ENCODE results near the gene ERG. TPM values are rescaled to one million over a fixed set of nuclear protein-coding genes. Genes with fewer than 3 reads are reported as not detected.

ERG gene
- total RNA-seq, 2 experiments from 2014 or later, result not detected

DNA sequence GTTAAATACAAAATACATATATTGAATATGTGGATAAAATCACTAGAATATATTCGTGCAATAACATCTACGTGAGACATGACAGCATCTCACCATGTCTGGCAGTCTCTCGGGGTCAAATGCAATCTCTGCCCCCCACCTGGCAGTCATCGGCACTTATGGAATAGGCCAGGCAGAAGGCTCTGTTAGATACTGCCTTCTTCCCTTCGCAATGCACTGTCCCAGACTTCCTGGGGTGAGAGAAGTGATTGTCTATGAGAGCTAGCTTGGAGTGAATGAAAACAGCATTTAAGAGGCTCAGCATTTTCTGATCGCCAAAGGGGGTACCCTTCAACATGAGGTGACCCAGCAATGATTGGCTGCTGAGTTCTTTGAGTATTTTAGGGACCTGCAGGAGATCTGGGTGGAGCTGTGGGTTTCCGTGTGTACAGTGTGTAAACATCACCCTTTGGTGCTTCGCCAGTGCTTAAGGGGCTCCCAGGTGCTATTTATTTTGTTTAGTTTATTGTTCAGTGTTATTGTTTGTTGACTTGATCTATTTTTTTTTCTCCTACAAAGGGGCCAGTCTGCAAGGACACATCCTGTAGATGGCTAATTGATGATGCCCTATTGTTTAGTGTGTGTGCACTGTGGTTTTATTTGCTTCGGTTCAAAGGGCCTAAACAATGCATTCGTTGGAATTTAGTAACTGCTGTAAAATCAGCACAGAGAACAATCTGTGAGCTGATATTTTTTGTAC, 10.2 kb downstream of the ERG start:
- H3K4me3 ChIP-seq (ENCODE audit: low read length), result no peak overlapping the region
- no peaks in the 10 kb centered on the region for H3K36me3 Mint-ChIP-seq (ENCODE audit: low read depth)
- no peak overlapping the region for H3K27ac ChIP-seq (ENCODE audit: low read depth in 1 of 2, low read length in 2 of 2)
- no peaks in the 10 kb centered on the region for H3K4me1 Mint-ChIP-seq (ENCODE audit: low read depth)
- H3K4me3 Mint-ChIP-seq, result no peak overlapping the region
- ChIA-PET POLR2A (no interaction called here), CTCF (no interaction called here)
- H3K9me3 Mint-ChIP-seq, result no peaks in the 10 kb centered on the region
- H3K27ac Mint-ChIP-seq, result no peak overlapping the region
- peaks cover 44% of the 10 kb centered on the region for H3K27me3 Mint-ChIP-seq
- TF ChIP-seq, protein P1, sequence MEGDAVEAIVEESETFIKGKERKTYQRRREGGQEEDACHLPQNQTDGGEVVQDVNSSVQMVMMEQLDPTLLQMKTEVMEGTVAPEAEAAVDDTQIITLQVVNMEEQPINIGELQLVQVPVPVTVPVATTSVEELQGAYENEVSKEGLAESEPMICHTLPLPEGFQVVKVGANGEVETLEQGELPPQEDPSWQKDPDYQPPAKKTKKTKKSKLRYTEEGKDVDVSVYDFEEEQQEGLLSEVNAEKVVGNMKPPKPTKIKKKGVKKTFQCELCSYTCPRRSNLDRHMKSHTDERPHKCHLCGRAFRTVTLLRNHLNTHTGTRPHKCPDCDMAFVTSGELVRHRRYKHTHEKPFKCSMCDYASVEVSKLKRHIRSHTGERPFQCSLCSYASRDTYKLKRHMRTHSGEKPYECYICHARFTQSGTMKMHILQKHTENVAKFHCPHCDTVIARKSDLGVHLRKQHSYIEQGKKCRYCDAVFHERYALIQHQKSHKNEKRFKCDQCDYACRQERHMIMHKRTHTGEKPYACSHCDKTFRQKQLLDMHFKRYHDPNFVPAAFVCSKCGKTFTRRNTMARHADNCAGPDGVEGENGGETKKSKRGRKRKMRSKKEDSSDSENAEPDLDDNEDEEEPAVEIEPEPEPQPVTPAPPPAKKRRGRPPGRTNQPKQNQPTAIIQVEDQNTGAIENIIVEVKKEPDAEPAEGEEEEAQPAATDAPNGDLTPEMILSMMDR (IDR thresholded peaks at IDR 0.05), result no peak
- H3K9me3 ChIP-seq (ENCODE audit: control insufficient read depth in 1 of 2, insufficient read depth in 1 of 2, low read length in 2 of 2), result no peaks in the 10 kb centered on the region
- no peaks in the 10 kb centered on the region for H3K27me3 ChIP-seq (ENCODE audit: control insufficient read depth in 1 of 2, insufficient read depth in 2 of 2, low read length in 2 of 2)
- no peak for DNase-seq
- no peaks in the 10 kb centered on the region for H3K36me3 ChIP-seq (ENCODE audit: insufficient read depth, low read length)
- intact Hi-C loops (cut with DNase I, micrococcal nuclease), result no loop called here
- no peaks in the 10 kb centered on the region for H3K4me1 ChIP-seq (ENCODE audit: insufficient read depth, low read length)
- ATAC-seq (ENCODE audit: poor library complexity), result no peak

DNA sequence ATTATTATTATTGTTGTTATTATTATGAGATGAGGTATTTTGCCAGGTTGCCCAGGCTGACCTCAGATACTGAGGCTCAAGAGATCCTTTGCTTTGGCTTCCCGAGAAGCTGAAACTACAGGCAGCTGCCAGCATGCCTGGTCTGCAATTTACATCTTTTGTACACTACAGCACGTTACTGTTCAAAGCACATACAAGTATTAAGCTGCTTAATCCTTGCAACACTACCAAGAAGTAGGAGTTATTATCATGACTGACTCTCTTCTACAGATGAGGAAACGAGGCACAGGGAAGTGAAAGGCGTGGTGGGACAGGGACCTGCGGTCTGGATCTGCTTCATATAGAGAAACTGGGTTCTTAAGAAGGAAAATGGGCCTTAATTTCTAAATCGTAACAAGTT, 11.6 kb downstream of the ERG start:
- H3K27ac Mint-ChIP-seq, result no peak overlapping the region
- H3K9me3 Mint-ChIP-seq, result no peaks in the 10 kb centered on the region
- no peak overlapping the region for H3K4me3 Mint-ChIP-seq
- ChIA-PET POLR2A (no interaction called here), CTCF (no interaction called here)
- H3K4me1 Mint-ChIP-seq (ENCODE audit: low read depth), result no peaks in the 10 kb centered on the region
- intact Hi-C loops (cut with DNase I, micrococcal nuclease), result no loop called here
- H3K36me3 ChIP-seq (ENCODE audit: insufficient read depth, low read length), result no peaks in the 10 kb centered on the region
- no peaks in the 10 kb centered on the region for H3K9me3 ChIP-seq (ENCODE audit: control insufficient read depth in 1 of 2, insufficient read depth in 1 of 2, low read length in 2 of 2)
- TF ChIP-seq, protein P1 (IDR thresholded peaks at IDR 0.05), result no peak
- peaks cover 46% of the 10 kb centered on the region for H3K27me3 Mint-ChIP-seq
- DNase-seq (peak in 2 of 14 experiments; percentile 18 to 38), ATAC-seq (ENCODE audit: poor library complexity) (no peak)
- no peak overlapping the region for H3K27ac ChIP-seq (ENCODE audit: low read depth in 1 of 2, low read length in 2 of 2)
- no peaks in the 10 kb centered on the region for H3K36me3 Mint-ChIP-seq (ENCODE audit: low read depth)
- peaks cover 0 to 3% of the 10 kb centered on the region in 2 experiments for H3K27me3 ChIP-seq (ENCODE audit: control insufficient read depth in 1 of 2, insufficient read depth in 2 of 2, low read length in 2 of 2)
- no peak overlapping the region for H3K4me3 ChIP-seq (ENCODE audit: low read length)
- no peaks in the 10 kb centered on the region for H3K4me1 ChIP-seq (ENCODE audit: insufficient read depth, low read length)

DNA sequence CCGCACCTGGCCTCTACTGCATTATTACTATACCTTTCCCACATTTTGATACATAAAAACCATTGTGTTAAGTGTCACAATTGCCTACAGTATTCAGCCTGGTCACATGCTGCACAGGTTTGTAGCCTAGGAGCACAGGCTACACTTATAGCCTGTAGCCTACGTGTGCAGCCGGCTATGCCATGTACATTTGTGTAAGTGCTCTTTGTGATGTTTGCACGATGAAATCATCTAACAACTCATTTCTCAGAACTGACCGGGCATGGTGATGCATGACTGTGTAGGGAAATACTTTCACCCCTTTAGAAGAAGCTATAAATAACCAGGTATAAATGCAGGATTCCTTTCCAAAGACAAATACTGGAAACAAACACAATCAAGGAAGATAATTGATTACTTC, 12.1 kb downstream of the ERG start:
- CTCF ChIA-PET, result interaction anchor here (0.6 kb wide), 1 partner anchor 1412 kb away, joined by 3 read pairs; no protein-coding TSS in a partner anchor
- Mint-ChIP-seq H3K27ac (no peak overlapping the region), H3K36me3 (ENCODE audit: low read depth) (no peaks in the 10 kb centered on the region), H3K4me1 (ENCODE audit: low read depth) (no peaks in the 10 kb centered on the region), H3K27me3 (peaks cover 42% of the 10 kb centered on the region), H3K4me3 (no peak overlapping the region), H3K9me3 (no peaks in the 10 kb centered on the region)
- TF ChIP-seq, protein P1 (IDR thresholded peaks at IDR 0.05), result no peak
- Histone ChIP-seq H3K4me3 (ENCODE audit: low read length) (no peak overlapping the region), H3K9me3 (ENCODE audit: control insufficient read depth in 1 of 2, insufficient read depth in 1 of 2, low read length in 2 of 2) (no peaks in the 10 kb centered on the region), H3K27me3 (ENCODE audit: control insufficient read depth in 1 of 2, insufficient read depth in 2 of 2, low read length in 2 of 2) (peaks cover 0 to 3% of the 10 kb centered on the region in 2 experiments), H3K4me1 (ENCODE audit: insufficient read depth, low read length) (no peaks in the 10 kb centered on the region), H3K36me3 (ENCODE audit: insufficient read depth, low read length) (no peaks in the 10 kb centered on the region), H3K27ac (ENCODE audit: low read depth in 1 of 2, low read length in 2 of 2) (no peak overlapping the region)
- ATAC-seq (ENCODE audit: poor library complexity) (no peak), DNase-seq (no peak)
- POLR2A ChIA-PET, result no interaction called here
- intact Hi-C loops (cut with DNase I, micrococcal nuclease), result no loop called here

Measured in CD4-positive, alpha-beta T cell (primary cell).